ENCODE results near the gene TSPAN31. TPM values are rescaled to one million over a fixed set of nuclear protein-coding genes. Genes with fewer than 3 reads are reported as not detected.

Gene TSPAN31
- total RNA-seq, 2 experiments from 2014 or later, result 18.6 to 22.3 TPM

DNA sequence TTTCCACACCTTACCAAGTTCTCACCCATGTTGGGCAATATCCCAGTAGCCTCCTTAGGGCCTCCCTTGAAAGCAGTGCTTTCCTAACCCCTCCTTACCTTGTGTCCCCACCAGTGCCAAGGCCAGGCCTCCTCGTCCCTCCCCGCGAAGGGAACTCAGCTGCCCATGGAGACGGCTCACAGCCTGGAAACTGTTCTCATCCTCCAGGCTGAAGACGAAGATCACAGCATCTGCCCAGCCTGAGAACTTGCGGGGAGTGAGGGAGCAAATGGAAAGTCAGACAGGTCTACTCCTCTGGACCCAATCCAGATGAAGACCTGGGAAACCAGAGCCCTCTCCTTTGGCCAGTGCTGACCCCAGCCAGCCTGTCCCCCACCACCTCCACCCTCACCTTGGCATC, 10.9 kb upstream of the TSPAN31 start:
- Mint-ChIP-seq H3K4me3 (no peak overlapping the region), H3K4me1 (peaks cover 7% of the 10 kb centered on the region), H3K9me3 (no peaks in the 10 kb centered on the region), H3K27me3 (no peaks in the 10 kb centered on the region), H3K36me3 (ENCODE audit: low read depth) (peaks cover 67% of the 10 kb centered on the region), H3K27ac (no peak overlapping the region)
- no peak for DNase-seq
- ChIA-PET POLR2A (no interaction called here), CTCF (interaction anchor here (2.9 kb wide), 1 partner anchor 12 kb away, joined by 8 read pairs; no protein-coding TSS in a partner anchor)

DNA sequence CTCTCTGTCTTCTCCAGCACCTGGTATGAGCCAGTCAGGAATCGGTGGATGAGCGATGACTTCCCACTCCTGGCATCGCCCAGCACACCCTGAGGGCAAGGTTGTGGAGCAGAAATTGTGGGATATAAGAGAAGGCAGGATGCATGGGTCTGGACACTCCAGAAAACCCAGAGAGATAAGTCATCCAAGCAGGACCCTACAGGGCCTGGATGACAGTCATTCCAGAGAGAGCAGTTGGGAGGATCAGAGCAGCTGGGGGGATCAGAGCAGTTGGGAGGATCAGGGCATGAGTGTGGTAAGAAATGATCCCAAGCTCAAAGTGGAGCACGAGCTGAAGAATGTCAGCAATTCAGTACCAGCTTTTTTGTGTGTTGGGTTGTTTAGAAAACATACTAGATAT, 10.2 kb upstream of the TSPAN31 start:
- H3K27ac Mint-ChIP-seq, result no peak overlapping the region
- no peak for DNase-seq
- H3K27me3 Mint-ChIP-seq, result no peaks in the 10 kb centered on the region
- H3K9me3 Mint-ChIP-seq, result no peaks in the 10 kb centered on the region
- H3K4me1 Mint-ChIP-seq, result peaks cover 13% of the 10 kb centered on the region
- CTCF ChIA-PET, result interaction anchor here (0.8 to 2.9 kb wide), 4 partner anchors 10 to 22 kb away, joined by 3 to 8 read pairs (median 6); partner anchors contain the start of gene TSPAN31
- H3K36me3 Mint-ChIP-seq (ENCODE audit: low read depth), result peaks cover 68% of the 10 kb centered on the region
- POLR2A ChIA-PET, result interaction anchor here (0.7 kb wide), 1 partner anchor 8 kb away, joined by 3 read pairs; no protein-coding TSS in a partner anchor
- H3K4me3 Mint-ChIP-seq, result no peak overlapping the region

DNA sequence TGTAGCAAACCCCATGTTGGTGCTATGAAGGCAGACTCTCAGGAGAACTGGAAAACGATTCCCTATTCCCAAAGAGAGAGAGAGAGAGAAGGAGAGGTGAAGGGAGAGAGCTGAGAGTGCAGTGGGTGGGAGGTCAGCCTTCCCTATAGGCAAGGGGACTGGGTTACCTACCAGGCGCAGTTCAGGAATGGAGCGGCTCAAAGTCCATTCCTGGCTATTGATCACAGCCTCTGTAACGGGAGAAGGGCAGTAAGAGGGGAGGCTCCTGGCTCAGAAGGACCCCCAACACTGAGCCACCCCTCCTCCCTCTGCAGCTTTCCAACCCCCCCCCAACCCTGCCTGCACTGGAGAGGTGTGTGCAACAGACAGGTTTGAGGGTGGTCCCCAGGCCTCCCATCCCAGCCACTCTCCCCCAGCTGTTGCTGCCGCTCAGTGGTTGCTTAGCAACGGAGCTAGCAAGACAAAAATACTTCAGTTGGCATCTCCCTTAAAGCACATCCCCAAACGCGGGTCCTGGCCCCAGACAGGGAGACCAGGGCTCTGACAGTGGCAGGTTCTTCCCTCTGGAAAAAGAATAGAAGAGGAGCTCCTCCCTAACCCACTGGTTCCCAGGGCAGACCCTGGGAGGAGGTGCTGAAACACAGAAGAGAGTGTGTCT, 9.5 kb upstream of the TSPAN31 start:
- Mint-ChIP-seq H3K4me3 (no peak overlapping the region), H3K27ac (no peak overlapping the region), H3K27me3 (no peaks in the 10 kb centered on the region), H3K4me1 (peaks cover 19% of the 10 kb centered on the region), H3K36me3 (ENCODE audit: low read depth) (peaks cover 62% of the 10 kb centered on the region), H3K9me3 (no peaks in the 10 kb centered on the region)
- ChIA-PET CTCF (interaction anchor here (0.8 to 2.9 kb wide), 4 partner anchors 9 to 22 kb away, joined by 3 to 8 read pairs (median 6); partner anchors contain the start of gene TSPAN31), POLR2A (interaction anchor here (0.7 kb wide), 1 partner anchor 9 kb away, joined by 3 read pairs; no protein-coding TSS in a partner anchor)
- no peak for DNase-seq

- Mint-ChIP-seq H3K9me3 (no peaks in the 10 kb centered on the region), H3K27me3 (no peaks in the 10 kb centered on the region), H3K4me3 (no peak overlapping the region), H3K36me3 (ENCODE audit: low read depth) (peaks cover 61% of the 10 kb centered on the region), H3K27ac (no peak overlapping the region), H3K4me1 (peaks cover 26% of the 10 kb centered on the region)
- CTCF ChIA-PET, result interaction anchor here (0.9 to 1.5 kb wide), 2 partner anchors 9 to 21 kb away, joined by 3 to 5 read pairs; no protein-coding TSS in a partner anchor
- DNase-seq, result no peak
- POLR2A ChIA-PET, result no interaction called here
Measured at GRCh38 chr12:57735952-57736740, 8.7 kb upstream of the TSPAN31 start.

GRCh38 chr12:57736741-57737466, 7.9 kb upstream of the TSPAN31 start:
- no peaks in the 10 kb centered on the region for H3K27me3 Mint-ChIP-seq
- H3K9me3 Mint-ChIP-seq, result no peaks in the 10 kb centered on the region
- peaks cover 29% of the 10 kb centered on the region for H3K4me1 Mint-ChIP-seq
- DNase-seq, result no peak
- H3K4me3 Mint-ChIP-seq, result no peak overlapping the region
- no peak overlapping the region for H3K27ac Mint-ChIP-seq
- CTCF ChIA-PET, result interaction anchor here (0.9 kb wide), 1 partner anchor 10 kb away, joined by 3 read pairs; no protein-coding TSS in a partner anchor
- POLR2A ChIA-PET, result no interaction called here
- H3K36me3 Mint-ChIP-seq (ENCODE audit: low read depth), result peaks cover 56% of the 10 kb centered on the region

- no peak for DNase-seq
- no peaks in the 10 kb centered on the region for H3K27me3 Mint-ChIP-seq
- H3K36me3 Mint-ChIP-seq (ENCODE audit: low read depth), result peaks cover 47% of the 10 kb centered on the region
- ChIA-PET CTCF (no interaction called here), POLR2A (no interaction called here)
- no peaks in the 10 kb centered on the region for H3K9me3 Mint-ChIP-seq
- no peak overlapping the region for H3K27ac Mint-ChIP-seq
- H3K4me1 Mint-ChIP-seq, result peaks cover 33% of the 10 kb centered on the region
- H3K4me3 Mint-ChIP-seq, result no peak overlapping the region
Measured at GRCh38 chr12:57737467-57738460, 7.1 kb upstream of the TSPAN31 start.

- CTCF ChIA-PET, result no interaction called here
- peaks cover 38% of the 10 kb centered on the region for H3K4me1 Mint-ChIP-seq
Measured at GRCh38 chr12:57738661-57739237, 6.1 kb upstream of the TSPAN31 start, which contains the start of gene AGAP2. TSS of gene AGAP2 (minus strand) at chr12:57738742. CDS start at chr12:57738246, 496 bp downstream.

DNA sequence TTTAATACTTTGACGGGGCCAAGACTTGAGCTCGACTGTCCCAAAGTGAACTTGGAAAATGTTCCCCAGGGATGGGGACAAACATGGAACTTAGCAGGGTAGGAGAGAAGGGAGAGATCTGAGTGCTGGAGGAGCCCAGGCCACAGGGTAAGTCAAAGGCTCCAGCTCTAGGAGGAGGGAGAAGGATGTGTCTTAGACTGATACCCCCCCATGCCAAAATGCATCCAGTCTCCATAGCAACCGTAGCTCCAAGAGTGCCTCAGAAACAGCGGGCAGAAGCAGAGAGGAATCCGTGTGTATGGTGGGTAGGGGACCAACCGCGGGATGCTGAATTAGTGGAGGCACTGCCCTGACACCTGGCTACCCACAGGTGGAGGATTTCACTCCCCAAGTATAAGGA, 5.5 kb upstream of the TSPAN31 start:
- Mint-ChIP-seq H3K27ac (peak overlapping the region; percentile 78), H3K9me3 (no peaks in the 10 kb centered on the region), H3K27me3 (no peaks in the 10 kb centered on the region), H3K36me3 (ENCODE audit: low read depth) (peaks cover 35% of the 10 kb centered on the region), H3K4me3 (peak overlapping the region; percentile 65), H3K4me1 (peaks cover 44% of the 10 kb centered on the region)
- DNase-seq, result no peak
- ChIA-PET POLR2A (no interaction called here), CTCF (no interaction called here)

More at GRCh38 chr12:57738661-57739237, 6.1 kb upstream of the TSPAN31 start, which contains the start of gene AGAP2:
- DNase-seq, result no peak
- POLR2A ChIA-PET, result no interaction called here
- H3K4me3 Mint-ChIP-seq, result peak within 1 kb of the TSS; percentile 65
- H3K27me3 Mint-ChIP-seq, result no peaks in the 10 kb centered on the region
- peak within 1 kb of the TSS; percentile 78 for H3K27ac Mint-ChIP-seq
- H3K9me3 Mint-ChIP-seq, result no peaks in the 10 kb centered on the region
- peaks cover 40% of the 10 kb centered on the region for H3K36me3 Mint-ChIP-seq (ENCODE audit: low read depth)

DNA sequence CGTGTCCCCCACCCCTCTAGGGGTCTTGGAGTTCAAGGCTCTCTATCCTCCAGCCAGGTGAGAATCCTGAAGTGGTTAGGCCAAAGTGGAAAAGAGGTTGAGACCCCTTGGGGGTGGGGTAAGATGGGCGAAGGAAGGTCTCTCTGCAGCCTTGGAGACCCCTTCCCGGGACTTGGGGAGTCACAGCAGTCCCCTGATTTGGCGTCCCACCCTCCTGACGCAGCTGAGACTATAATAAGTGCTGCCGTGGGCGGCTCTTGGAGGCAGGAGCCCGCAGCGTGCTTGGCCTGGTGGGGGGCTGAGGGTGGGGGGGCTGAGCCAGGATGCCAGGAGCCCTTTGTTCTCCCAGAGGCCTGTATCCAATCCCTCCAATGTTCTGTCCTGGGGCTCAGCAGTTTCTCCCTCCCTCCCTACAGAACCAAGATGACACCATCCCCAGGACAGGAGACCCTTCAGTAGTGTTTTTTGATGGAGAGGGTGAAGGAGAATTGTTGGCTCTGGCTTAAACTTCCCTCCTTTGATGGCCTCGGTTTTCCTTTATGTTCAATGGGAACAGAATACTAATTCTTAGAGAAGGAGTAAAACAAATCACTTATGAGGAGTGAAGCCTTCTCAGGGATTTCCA, 4.8 kb upstream of the TSPAN31 start:
- Mint-ChIP-seq H3K27me3 (no peaks in the 10 kb centered on the region), H3K27ac (peak overlapping the region; percentile 85), H3K4me3 (peak overlapping the region; percentile 84), H3K9me3 (no peaks in the 10 kb centered on the region), H3K4me1 (peaks cover 50% of the 10 kb centered on the region), H3K36me3 (ENCODE audit: low read depth) (peaks cover 29% of the 10 kb centered on the region)
- ChIA-PET CTCF (interaction anchor here (2.7 kb wide), 1 partner anchor 156 kb away, joined by 12 read pairs; no protein-coding TSS in a partner anchor), POLR2A (no interaction called here)
- DNase-seq, result no peak

GRCh38 chr12:57740656-57741412, 4.0 kb upstream of the TSPAN31 start:
- POLR2A ChIA-PET, result interaction anchor here (0.8 to 1.0 kb wide), 2 partner anchors 47 to 157 kb away, joined by 4 to 5 read pairs; partner anchors contain the start of gene OS9
- peak; percentile 91 for DNase-seq
- Mint-ChIP-seq H3K4me1 (peaks cover 57% of the 10 kb centered on the region), H3K4me3 (peak overlapping the region; percentile 84), H3K9me3 (no peaks in the 10 kb centered on the region), H3K27ac (peak overlapping the region; percentile 85), H3K36me3 (ENCODE audit: low read depth) (peaks cover 26% of the 10 kb centered on the region), H3K27me3 (no peaks in the 10 kb centered on the region)
- CTCF ChIA-PET, result interaction anchor here (0.9 to 2.7 kb wide), 11 partner anchors 8 to 282 kb away, joined by 3 to 12 read pairs (median 3); no protein-coding TSS in a partner anchor

Measured in activated CD4-positive, alpha-beta T cell treated with anti-CD3 and anti-CD28 coated beads, Interleukin-2, amount 10 ng/mL, durations not matched to agents 7 days and 5 days (primary cell).